AG10803 (cell line): ENCODE data around the gene COMMD2.

ENCODE experiments used
- DNase-seq: peaks from one replicate; pipeline ENCODE4 v3.0.0; 2010; ENCODE audit warnings: low read depth
- H3K4me3 ChIP-seq: 2 replicates; pipeline ENCODE4 v1.5.1; 2011; ENCODE audit warnings: mild to moderate bottlenecking, low read length, control low read depth
- CTCF ChIP-seq: conservative IDR thresholded peaks from 2 replicates; pipeline ENCODE4 v1.5.1; 2011; ENCODE audit warnings: mild to moderate bottlenecking, low read length, control low read depth, inconsistent platforms

The COMMD2 gene

GRCh38 chr3:149790268-149790667 lies 38.0 kb upstream of the COMMD2 start:
- DNase-seq, result peak; percentile 24
- no peak overlapping the region for H3K4me3 ChIP-seq
- TF ChIP-seq CTCF, result no peak

- DNase-seq, result peak; percentile 55
- no peak for TF ChIP-seq CTCF
- H3K4me3 ChIP-seq, result no peak overlapping the region
Observed at GRCh38 chr3:149784064-149784704, 31.9 kb upstream of the COMMD2 start.

GRCh38 chr3:149783576-149783975 lies 31.3 kb upstream of the COMMD2 start:
- H3K4me3 ChIP-seq, result no peak overlapping the region
- TF ChIP-seq CTCF, result no peak
- peak; percentile 88 for DNase-seq

- no peak for DNase-seq
- no peak overlapping the region for H3K4me3 ChIP-seq
- TF ChIP-seq CTCF, result no peak
Observed at GRCh38 chr3:149781741-149782140, 29.5 kb upstream of the COMMD2 start.

- TF ChIP-seq CTCF, result no peak
- H3K4me3 ChIP-seq, result no peak overlapping the region
- no peak for DNase-seq
Observed at GRCh38 chr3:149781211-149781610, 28.9 kb upstream of the COMMD2 start.

GRCh38 chr3:149777414-149778214 lies 25.3 kb upstream of the COMMD2 start:
- DNase-seq, result no peak
- no peak overlapping the region for H3K4me3 ChIP-seq
- no peak for TF ChIP-seq CTCF

GRCh38 chr3:149776170-149776569 lies 23.9 kb upstream of the COMMD2 start:
- TF ChIP-seq CTCF, result no peak
- no peak for DNase-seq
- H3K4me3 ChIP-seq, result no peak overlapping the region
